ENCODE data around the gene CHP2.

- TF ChIP-seq POLR2A (IDR thresholded peaks at IDR 0.05; ENCODE audit: extremely low read depth, insufficient read length), result no peak
- no peak for TF ChIP-seq CTCF (IDR thresholded peaks at IDR 0.05; ENCODE audit: low read depth, low read length)
These were observed 16.2 kb downstream of the CHP2 start for GRCh38 chr16:23771027-23771426.

Data from NB4 (cell line).